HEK293 (cell line): ENCODE measurements around the gene ACAN.

Experiments
- GLI4 ChIP-seq: fragments of 450-650 bp; formaldehyde crosslinking; IDR thresholded peaks from 2 replicates; pipeline ENCODE4 v1.5.1; 2016; ENCODE audit warnings: missing biosample characterization, missing genetic modification characterization
- PBX3 ChIP-seq: sonication (generic); formaldehyde crosslinking; IDR thresholded peaks from 2 replicates; pipeline ENCODE4 v1.8.1; 2022; ENCODE audit warnings: mild to moderate bottlenecking, moderate library complexity, missing genetic modification reagents
- YY1 ChIP-seq: fragments of 450-650 bp; formaldehyde crosslinking; IDR thresholded peaks from 2 replicates; pipeline ENCODE4 v1.5.1; 2018; ENCODE audit warnings: missing biosample characterization, missing genetic modification characterization
- ZNF274 ChIP-seq, 2 experiments: fragments of 200-500 bp in 1 of 2; fragments of 450-650 bp in 1 of 2; sonication (Bioruptor generic) in 1 of 2; formaldehyde crosslinking in 1 of 2; IDR thresholded peaks; 2 replicates each; pipeline versions ENCODE4 v1.5.1 to v1.6.1; 2014 to 2016; ENCODE audit warnings: borderline replicate concordance in 1 of 2, inconsistent platforms in 1 of 2, low read length in 1 of 2, missing biosample characterization in 1 of 2, missing genetic modification characterization in 1 of 2
- ZNF302 ChIP-seq: fragments of 450-650 bp; formaldehyde crosslinking; IDR thresholded peaks from 2 replicates; pipeline ENCODE4 v1.5.1; 2016; ENCODE audit warnings: missing biosample characterization, missing genetic modification characterization, low read depth
- ZNF548 ChIP-seq: fragments of 450-650 bp; formaldehyde crosslinking; IDR thresholded peaks from 2 replicates; pipeline ENCODE4 v1.5.1; 2016; ENCODE audit warnings: missing biosample characterization, missing genetic modification characterization
- ZNF623 ChIP-seq: fragments of 450-650 bp; formaldehyde crosslinking; IDR thresholded peaks from 2 replicates; pipeline ENCODE4 v1.5.1; 2016; ENCODE audit warnings: missing biosample characterization, missing genetic modification characterization
- ZNF777 ChIP-seq: fragments of 450-650 bp; formaldehyde crosslinking; IDR thresholded peaks from 2 replicates; pipeline ENCODE4 v1.5.1; 2017; ENCODE audit warnings: missing biosample characterization, missing genetic modification characterization, borderline replicate concordance
- ZNF785 ChIP-seq: fragments of 450-650 bp; formaldehyde crosslinking; IDR thresholded peaks from 2 replicates; pipeline ENCODE4 v1.5.1; 2016; ENCODE audit warnings: missing biosample characterization, missing genetic modification characterization
- ZSCAN30 ChIP-seq: fragments of 450-650 bp; IDR thresholded peaks from 2 replicates; pipeline ENCODE4 v1.5.1; 2018; ENCODE audit warnings: missing biosample characterization, mild to moderate bottlenecking, missing genetic modification characterization, moderate library complexity
- TF ChIP-seq, protein P1 (sequence below): fragments of 450-650 bp; formaldehyde crosslinking; IDR thresholded peaks from 2 replicates; pipeline ENCODE4 v1.5.1; 2016; ENCODE audit warnings: missing biosample characterization, missing genetic modification characterization
- TF ChIP-seq, protein P2 (sequence below): fragments of 450-650 bp; IDR thresholded peaks from 2 replicates; pipeline ENCODE4 v1.5.1; 2018; ENCODE audit warnings: missing biosample characterization, mild to moderate bottlenecking, missing genetic modification characterization

DNA sequence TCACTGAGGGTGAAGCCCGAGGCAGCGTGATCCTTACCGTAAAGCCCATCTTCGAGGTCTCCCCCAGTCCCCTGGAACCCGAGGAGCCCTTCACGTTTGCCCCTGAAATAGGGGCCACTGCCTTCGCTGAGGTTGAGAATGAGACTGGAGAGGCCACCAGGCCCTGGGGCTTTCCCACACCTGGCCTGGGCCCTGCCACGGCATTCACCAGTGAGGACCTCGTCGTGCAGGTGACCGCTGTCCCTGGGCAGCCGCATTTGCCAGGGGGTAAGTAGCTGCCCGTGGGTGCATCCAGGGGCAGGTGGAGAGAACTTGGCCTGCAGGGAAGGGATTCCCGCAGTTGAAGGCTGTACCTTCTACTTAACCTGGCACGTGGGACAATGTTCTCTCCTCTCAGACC lies 42.4 kb downstream of the ACAN start:
- TF ChIP-seq PBX3 (CRISPR knock-in tag), result no peak
- no peak for TF ChIP-seq ZNF777 (tag by site-specific recombination)
- TF ChIP-seq ZNF623, result no peak
- TF ChIP-seq ZNF302 (tag by site-specific recombination), result no peak
- no peak for TF ChIP-seq ZSCAN30 (tag by site-specific recombination)
- TF ChIP-seq ZNF548, result no peak
- TF ChIP-seq, protein P1, sequence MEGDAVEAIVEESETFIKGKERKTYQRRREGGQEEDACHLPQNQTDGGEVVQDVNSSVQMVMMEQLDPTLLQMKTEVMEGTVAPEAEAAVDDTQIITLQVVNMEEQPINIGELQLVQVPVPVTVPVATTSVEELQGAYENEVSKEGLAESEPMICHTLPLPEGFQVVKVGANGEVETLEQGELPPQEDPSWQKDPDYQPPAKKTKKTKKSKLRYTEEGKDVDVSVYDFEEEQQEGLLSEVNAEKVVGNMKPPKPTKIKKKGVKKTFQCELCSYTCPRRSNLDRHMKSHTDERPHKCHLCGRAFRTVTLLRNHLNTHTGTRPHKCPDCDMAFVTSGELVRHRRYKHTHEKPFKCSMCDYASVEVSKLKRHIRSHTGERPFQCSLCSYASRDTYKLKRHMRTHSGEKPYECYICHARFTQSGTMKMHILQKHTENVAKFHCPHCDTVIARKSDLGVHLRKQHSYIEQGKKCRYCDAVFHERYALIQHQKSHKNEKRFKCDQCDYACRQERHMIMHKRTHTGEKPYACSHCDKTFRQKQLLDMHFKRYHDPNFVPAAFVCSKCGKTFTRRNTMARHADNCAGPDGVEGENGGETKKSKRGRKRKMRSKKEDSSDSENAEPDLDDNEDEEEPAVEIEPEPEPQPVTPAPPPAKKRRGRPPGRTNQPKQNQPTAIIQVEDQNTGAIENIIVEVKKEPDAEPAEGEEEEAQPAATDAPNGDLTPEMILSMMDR, result no peak
- TF ChIP-seq GLI4 (tag by site-specific recombination), result no peak
- no peak for TF ChIP-seq ZNF785 (tag by site-specific recombination)
- TF ChIP-seq YY1 (tag by site-specific recombination), result no peak
- no peak for TF ChIP-seq ZNF274 (IDR thresholded peaks at IDR 0.05; ENCODE audit: low read length)
- no peak for TF ChIP-seq ZNF274 (tag by site-specific recombination; IDR thresholded peaks at IDR 0.05; ENCODE audit: borderline replicate concordance)
- TF ChIP-seq, protein P2, sequence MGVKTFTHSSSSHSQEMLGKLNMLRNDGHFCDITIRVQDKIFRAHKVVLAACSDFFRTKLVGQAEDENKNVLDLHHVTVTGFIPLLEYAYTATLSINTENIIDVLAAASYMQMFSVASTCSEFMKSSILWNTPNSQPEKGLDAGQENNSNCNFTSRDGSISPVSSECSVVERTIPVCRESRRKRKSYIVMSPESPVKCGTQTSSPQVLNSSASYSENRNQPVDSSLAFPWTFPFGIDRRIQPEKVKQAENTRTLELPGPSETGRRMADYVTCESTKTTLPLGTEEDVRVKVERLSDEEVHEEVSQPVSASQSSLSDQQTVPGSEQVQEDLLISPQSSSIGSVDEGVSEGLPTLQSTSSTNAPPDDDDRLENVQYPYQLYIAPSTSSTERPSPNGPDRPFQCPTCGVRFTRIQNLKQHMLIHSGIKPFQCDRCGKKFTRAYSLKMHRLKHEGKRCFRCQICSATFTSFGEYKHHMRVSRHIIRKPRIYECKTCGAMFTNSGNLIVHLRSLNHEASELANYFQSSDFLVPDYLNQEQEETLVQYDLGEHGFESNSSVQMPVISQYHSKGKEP (tag by site-specific recombination), result no peak
